Measurements from ENCODE around the gene ARMC2.

Gene ARMC2

DNA sequence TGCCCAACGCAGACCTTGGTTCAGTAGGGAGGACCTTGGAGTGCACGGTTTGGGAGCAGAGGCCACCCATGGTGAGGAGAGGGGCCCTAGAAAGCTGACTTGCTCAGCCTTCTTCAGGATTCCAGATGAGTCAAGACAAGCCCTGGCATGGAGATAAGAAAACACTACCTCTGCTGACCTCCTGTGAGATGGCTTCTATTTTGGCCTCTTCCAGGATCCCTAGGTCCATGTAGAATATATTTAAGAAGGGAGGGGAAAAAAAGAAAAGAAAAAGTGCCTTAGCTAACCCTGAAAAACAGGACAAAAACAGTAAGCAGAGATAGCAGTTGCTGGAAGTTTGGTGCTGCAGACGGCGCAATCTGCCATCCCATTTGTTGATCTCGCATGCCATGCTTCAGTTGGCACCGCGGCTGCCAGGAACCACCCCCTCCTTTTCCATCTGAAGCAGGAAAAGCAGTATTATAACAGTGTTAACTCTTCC is 100.0 kb downstream of the ARMC2 start:
- DNase-seq (ENCODE audit: low read depth): no peak
- TF ChIP-seq, protein P1, sequence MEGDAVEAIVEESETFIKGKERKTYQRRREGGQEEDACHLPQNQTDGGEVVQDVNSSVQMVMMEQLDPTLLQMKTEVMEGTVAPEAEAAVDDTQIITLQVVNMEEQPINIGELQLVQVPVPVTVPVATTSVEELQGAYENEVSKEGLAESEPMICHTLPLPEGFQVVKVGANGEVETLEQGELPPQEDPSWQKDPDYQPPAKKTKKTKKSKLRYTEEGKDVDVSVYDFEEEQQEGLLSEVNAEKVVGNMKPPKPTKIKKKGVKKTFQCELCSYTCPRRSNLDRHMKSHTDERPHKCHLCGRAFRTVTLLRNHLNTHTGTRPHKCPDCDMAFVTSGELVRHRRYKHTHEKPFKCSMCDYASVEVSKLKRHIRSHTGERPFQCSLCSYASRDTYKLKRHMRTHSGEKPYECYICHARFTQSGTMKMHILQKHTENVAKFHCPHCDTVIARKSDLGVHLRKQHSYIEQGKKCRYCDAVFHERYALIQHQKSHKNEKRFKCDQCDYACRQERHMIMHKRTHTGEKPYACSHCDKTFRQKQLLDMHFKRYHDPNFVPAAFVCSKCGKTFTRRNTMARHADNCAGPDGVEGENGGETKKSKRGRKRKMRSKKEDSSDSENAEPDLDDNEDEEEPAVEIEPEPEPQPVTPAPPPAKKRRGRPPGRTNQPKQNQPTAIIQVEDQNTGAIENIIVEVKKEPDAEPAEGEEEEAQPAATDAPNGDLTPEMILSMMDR (conservative IDR thresholded peaks at IDR 0.05; ENCODE audit: low read depth, low read length): no peak

DNA sequence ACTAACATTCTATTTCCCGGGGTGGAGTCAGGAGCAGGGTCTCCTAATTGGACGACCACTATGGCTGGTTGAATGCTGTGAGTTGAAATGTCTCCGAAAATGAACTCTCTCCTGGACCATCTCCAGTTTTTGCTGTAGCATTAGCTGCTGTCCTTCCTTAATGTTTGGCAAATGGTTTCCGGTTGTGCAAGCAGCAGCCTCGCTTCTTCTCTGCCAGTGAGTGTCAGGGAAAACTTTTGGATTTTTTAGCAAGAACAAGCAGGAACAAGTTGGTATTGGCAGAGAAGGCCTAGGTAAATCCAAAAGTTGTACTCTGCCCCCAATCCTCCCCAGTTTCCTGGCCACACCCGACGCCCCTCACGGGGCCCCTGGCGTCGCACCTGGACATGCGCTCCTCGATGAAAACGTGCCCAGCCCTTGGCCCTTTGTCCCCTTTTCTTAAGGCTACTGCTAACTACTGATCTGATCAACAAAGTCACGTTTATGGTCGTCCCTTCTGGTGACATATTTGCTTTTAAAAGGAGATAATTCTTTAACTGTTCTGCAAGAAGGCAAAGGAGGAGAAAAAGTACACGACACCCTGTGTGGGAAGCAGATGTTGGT is 103.2 kb downstream of the ARMC2 start:
- TF ChIP-seq, protein P1 (conservative IDR thresholded peaks at IDR 0.05; ENCODE audit: low read depth, low read length): no peak
- no peak overlapping the region for H3K4me3 ChIP-seq (ENCODE audit: low read length)
- no peak for DNase-seq (ENCODE audit: low read depth)

More for the DNA sequence above, 100.0 kb downstream of the ARMC2 start:
- H3K4me3 ChIP-seq (ENCODE audit: low read length): no peak overlapping the region

DNA sequence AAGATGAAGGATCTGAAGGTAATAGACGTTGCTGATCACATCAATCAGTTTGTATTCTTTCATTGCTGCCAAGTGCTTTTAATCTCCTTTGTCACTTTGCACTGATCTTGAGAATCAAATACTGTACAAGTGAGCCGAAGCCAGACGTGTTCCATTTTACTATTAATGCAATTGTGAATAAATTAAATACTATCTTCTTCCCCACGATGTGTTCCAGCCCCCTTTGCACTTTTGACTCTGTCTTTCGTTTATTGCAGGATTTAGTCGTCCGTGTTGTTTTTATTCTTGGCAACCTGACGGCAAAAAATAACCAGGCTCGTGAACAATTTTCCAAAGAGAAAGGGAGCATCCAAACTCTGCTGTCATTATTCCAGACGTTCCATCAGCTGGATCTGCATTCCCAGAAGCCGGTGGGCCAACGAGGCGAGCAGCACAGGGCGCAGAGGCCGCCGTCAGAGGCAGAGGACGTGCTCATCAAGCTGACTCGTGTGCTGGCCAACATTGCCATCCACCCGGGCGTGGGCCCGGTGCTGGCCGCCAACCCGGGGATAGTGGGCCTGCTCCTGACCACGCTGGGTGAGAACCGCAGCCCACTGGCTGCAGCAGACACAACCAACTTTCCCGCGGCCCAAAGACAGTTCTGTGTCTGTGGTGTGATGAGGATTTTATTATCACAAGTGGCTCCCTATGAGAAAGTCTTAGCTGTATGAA is 104.7 kb downstream of the ARMC2 start:
- TF ChIP-seq, protein P1 (conservative IDR thresholded peaks at IDR 0.05; ENCODE audit: low read depth, low read length): no peak
- no peak for DNase-seq (ENCODE audit: low read depth)

DNA sequence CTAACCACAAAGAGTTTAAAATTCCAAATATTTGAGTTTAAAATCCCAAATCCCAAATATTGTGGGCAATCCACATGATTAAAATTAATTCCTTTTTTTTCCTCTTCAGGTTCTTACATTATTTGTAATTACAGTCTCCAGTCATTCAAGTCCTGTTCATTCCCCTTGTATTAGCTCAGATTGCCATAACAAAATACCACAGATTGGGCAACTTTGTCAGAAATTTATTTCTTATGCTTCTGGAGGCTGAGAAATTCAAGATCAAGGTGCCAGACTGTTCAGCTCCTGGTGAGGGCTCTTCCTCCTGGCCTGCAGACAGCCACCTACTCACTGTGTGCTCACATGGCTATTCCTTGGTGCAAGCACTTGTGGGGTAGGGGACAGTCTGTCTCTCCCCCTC is 105.5 kb downstream of the ARMC2 start:
- no peak for DNase-seq (ENCODE audit: low read depth)
- TF ChIP-seq, protein P1 (conservative IDR thresholded peaks at IDR 0.05; ENCODE audit: low read depth, low read length): no peak
- no peak overlapping the region for H3K4me3 ChIP-seq (ENCODE audit: low read length)

More for the DNA sequence above, 104.7 kb downstream of the ARMC2 start:
- no peak overlapping the region for H3K4me3 ChIP-seq (ENCODE audit: low read length)

DNA sequence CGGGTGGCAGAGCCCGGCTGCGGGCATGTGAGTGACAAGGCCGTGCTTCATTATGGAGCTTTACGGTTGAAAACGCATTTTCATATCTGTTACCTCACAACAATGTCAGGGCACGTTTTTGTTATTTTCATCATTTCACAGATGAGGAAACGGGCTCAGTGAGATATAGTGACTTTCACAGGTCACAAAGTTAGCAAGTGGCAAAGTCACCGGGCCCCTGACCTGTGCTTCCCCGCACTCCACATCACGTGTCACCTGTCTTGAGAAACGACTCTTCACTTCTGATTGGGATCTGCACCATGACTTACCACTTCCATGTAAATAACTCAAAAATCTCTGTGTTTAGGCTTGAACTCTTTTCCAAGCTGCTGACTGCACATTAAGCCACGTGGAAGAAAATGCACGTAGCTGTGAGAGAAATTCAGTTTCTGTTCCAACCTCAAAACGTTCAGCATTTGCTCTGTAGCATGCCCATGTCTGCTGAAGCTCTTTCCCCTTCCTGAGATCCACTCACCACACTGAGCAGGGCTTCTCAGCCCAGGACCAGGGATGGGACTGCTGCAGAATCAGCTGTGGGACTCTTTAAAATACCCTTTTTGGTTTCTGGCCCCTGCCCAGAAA is 107.2 kb downstream of the ARMC2 start:
- TF ChIP-seq, protein P1 (conservative IDR thresholded peaks at IDR 0.05; ENCODE audit: low read depth, low read length): no peak
- no peak for DNase-seq (ENCODE audit: low read depth)
- no peak overlapping the region for H3K4me3 ChIP-seq (ENCODE audit: low read length)

DNA sequence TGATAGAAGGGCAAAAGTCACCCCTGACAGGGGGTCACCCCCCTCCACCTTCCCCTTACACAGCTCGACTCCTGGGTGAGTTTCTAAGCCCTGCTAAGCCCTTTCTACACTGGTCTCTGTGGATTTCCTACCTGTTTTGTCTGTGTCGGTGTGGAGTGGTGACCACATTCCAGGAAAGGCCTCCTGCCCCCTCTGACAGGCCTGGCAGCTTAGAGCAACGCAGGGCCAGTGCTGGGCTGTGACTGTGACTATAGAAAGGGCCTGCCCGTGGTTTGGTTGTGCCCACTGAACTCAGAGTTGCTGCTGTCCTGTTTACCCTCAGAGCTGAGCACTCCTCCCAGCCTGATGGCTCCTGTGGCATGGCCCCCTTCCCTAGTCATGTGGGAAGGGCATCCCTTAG is 109.0 kb downstream of the ARMC2 start:
- no peak overlapping the region for H3K4me3 ChIP-seq (ENCODE audit: low read length)
- TF ChIP-seq, protein P1 (conservative IDR thresholded peaks at IDR 0.05; ENCODE audit: low read depth, low read length): no peak
- DNase-seq (ENCODE audit: low read depth): no peak

Data from retinal pigment epithelial cell (primary cell).